HL-60 (cell line): ENCODE data around the gene SYT7.

Source experiments
- DNase-seq, 2 experiments: peaks; one replicate each; pipeline ENCODE4 v3.0.0-alpha.2; 2010 to 2020; ENCODE audit warnings: low read depth in 1 of 2, low spot score in 1 of 2
- H3K27ac ChIP-seq: fragments of 250-450 bp; sonication (Bioruptor Pico); replicated peaks from 2 replicates; pipeline ENCODE4 v1.5.1; 2020; ENCODE audit warnings: mild to moderate bottlenecking, moderate library complexity
- H3K27me3 ChIP-seq: fragments of 250-450 bp; sonication (Bioruptor Pico); 2 replicates; pipeline ENCODE4 v1.5.1; 2021; ENCODE audit warnings: mild to moderate bottlenecking, moderate library complexity; ENCODE audit not compliant: insufficient read depth, poor library complexity, severe bottlenecking
- H3K4me3 ChIP-seq: replicated peaks from 2 replicates; pipeline ENCODE4 v1.5.1; 2011; ENCODE audit warnings: mild to moderate bottlenecking, control low read depth, low read length; ENCODE audit not compliant: insufficient read depth
- GABPA ChIP-seq: IDR thresholded peaks from 2 replicates; pipeline ENCODE4 v1.6.1; 2012; ENCODE audit warnings: low read depth
- POLR2AphosphoS5 ChIP-seq: IDR thresholded peaks from 2 replicates; pipeline ENCODE4 v1.6.1; 2012; ENCODE audit warnings: low read depth
- REST ChIP-seq: IDR thresholded peaks from 2 replicates; pipeline ENCODE4 v1.6.1; 2012; ENCODE audit warnings: low read depth; ENCODE audit not compliant: insufficient replicate concordance
- SPI1 ChIP-seq: IDR thresholded peaks from 2 replicates; pipeline ENCODE4 v1.6.1; 2012; ENCODE audit warnings: low read depth, mild to moderate bottlenecking, borderline replicate concordance
- TF ChIP-seq, protein P1 (sequence below): IDR thresholded peaks from one replicate; pipeline ENCODE4 v1.5.1; 2011; ENCODE audit warnings: low read length, control low read depth, inconsistent platforms; ENCODE audit not compliant: insufficient read depth

SYT7 gene

GRCh38 chr11:61547246-61547645 is 33.6 kb downstream of the SYT7 start:
- Histone ChIP-seq H3K27ac (no peak overlapping the region), H3K4me3 (no peak overlapping the region), H3K27me3 (peaks cover 2% of the 10 kb centered on the region)
- DNase-seq = no peak
- TF ChIP-seq, protein P1, sequence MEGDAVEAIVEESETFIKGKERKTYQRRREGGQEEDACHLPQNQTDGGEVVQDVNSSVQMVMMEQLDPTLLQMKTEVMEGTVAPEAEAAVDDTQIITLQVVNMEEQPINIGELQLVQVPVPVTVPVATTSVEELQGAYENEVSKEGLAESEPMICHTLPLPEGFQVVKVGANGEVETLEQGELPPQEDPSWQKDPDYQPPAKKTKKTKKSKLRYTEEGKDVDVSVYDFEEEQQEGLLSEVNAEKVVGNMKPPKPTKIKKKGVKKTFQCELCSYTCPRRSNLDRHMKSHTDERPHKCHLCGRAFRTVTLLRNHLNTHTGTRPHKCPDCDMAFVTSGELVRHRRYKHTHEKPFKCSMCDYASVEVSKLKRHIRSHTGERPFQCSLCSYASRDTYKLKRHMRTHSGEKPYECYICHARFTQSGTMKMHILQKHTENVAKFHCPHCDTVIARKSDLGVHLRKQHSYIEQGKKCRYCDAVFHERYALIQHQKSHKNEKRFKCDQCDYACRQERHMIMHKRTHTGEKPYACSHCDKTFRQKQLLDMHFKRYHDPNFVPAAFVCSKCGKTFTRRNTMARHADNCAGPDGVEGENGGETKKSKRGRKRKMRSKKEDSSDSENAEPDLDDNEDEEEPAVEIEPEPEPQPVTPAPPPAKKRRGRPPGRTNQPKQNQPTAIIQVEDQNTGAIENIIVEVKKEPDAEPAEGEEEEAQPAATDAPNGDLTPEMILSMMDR = no peak

- TF ChIP-seq POLR2AphosphoS5 (no peak), REST (no peak), GABPA (no peak), SPI1 (no peak)
- TF ChIP-seq, protein P1 = no peak
- Histone ChIP-seq H3K4me3 (no peak overlapping the region), H3K27me3 (peaks cover 2% of the 10 kb centered on the region), H3K27ac (no peak overlapping the region)
- no peak for DNase-seq
These were observed 34.2 kb downstream of the SYT7 start for GRCh38 chr11:61546663-61547062.

- TF ChIP-seq, protein P1 = no peak
- TF ChIP-seq REST (no peak), SPI1 (no peak), GABPA (no peak), POLR2AphosphoS5 (no peak)
These were observed 35.0 kb downstream of the SYT7 start for GRCh38 chr11:61545921-61546320.

DNA sequence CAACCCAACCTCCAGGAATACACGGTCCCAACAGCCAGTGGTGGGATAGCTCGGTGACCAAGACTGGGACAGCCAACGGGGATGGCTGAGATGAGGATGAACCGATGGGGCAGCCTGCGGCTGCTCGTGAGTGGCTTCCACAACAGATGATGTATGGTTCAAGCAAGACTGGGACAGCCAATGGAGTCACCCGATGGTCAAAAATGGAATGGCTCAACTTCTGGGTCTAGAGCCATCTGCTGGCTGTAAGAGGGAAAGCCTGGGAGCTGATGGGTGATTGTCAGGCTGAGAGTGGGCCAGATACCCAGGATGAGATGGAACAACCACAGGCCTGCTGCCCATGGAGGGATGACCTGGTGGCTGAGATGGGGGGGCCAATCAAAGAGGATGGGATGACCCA is 35.5 kb downstream of the SYT7 start:
- Histone ChIP-seq H3K27ac (no peak overlapping the region), H3K4me3 (no peak overlapping the region), H3K27me3 (peaks cover 2% of the 10 kb centered on the region)
- TF ChIP-seq, protein P1 = peak; percentile 45
- no peak for TF ChIP-seq SPI1
- TF ChIP-seq REST = no peak
- no peak for TF ChIP-seq GABPA
- DNase-seq = peak in 1 of 2 experiments; percentile 7

More at GRCh38 chr11:61545921-61546320, 35.0 kb downstream of the SYT7 start:
- Histone ChIP-seq H3K4me3 (no peak overlapping the region), H3K27me3 (peaks cover 2% of the 10 kb centered on the region), H3K27ac (no peak overlapping the region)
- DNase-seq = no peak
